Thoracic aorta (tissue), 2 donors: ENCODE data around the gene CERT1. TPM values are rescaled to one million over a fixed set of nuclear protein-coding genes. Genes with fewer than 3 reads are reported as not detected.

Source experiments
- ATAC-seq: fragments of 150-250 bp; one replicate; pipeline ENCODE4 v1.8.0; 2017; ENCODE audit warnings: low read depth; ENCODE audit not compliant: insufficient number of reproducible peaks, low FRiP score
- DNase-seq: peaks from one replicate; pipeline ENCODE4 v3.0.0-alpha.2; 2020; ENCODE audit warnings: low spot score
- H3K27ac ChIP-seq, 2 donors: fragments of 200-600 bp; sonication (generic); 1 replicate in 1 of 2; 2 replicates in 1 of 2; pipeline ENCODE4 v1.5.1; 2016; ENCODE audit warnings: mild to moderate bottlenecking in 2 of 2, moderate library complexity in 2 of 2
- H3K27me3 ChIP-seq: fragments of 200-600 bp; sonication (generic); replicated peaks from 2 replicates; pipeline ENCODE4 v1.6.0; 2016; ENCODE audit warnings: mild to moderate bottlenecking; ENCODE audit not compliant: insufficient read depth
- H3K36me3 ChIP-seq: fragments of 200-600 bp; sonication (generic); one replicate; pipeline ENCODE4 v1.5.1; 2016
- H3K4me1 ChIP-seq, 2 donors: fragments of 200-600 bp; sonication (generic); 1 replicate in 1 of 2; 2 replicates in 1 of 2; pipeline versions ENCODE4 v1.5.1 to v1.6.0; 2016; ENCODE audit warnings: low read depth in 2 of 2, mild to moderate bottlenecking in 1 of 2; ENCODE audit not compliant: control insufficient read depth in 1 of 2
- H3K4me3 ChIP-seq: fragments of 200-600 bp; sonication (generic); 2 replicates; pipeline ENCODE4 v1.5.1; 2016; ENCODE audit warnings: mild to moderate bottlenecking
- H3K9me3 ChIP-seq: fragments of 200-600 bp; sonication (generic); 2 replicates; pipeline ENCODE4 v1.5.1; 2016
- CTCF ChIP-seq: fragments of 200-600 bp; sonication (generic); IDR thresholded peaks from one replicate; pipeline ENCODE4 v1.5.1; 2019; ENCODE audit warnings: antibody characterized with exemption
- total RNA-seq, 2 donors: library from RNA; depleted of rRNA; stranded (reverse); fragments of >200 nt; gene quantifications; one replicate each; pipeline versions ENCODE4 v1.1.0 to v1.2.3, GENCODE V29; 2016

The CERT1 gene
- total RNA-seq, 2 donors from 2014 or later = 21.1 to 43.7 TPM

- Histone ChIP-seq H3K4me1 (peaks cover 7 to 27% of the 10 kb centered on the region in 2 donors), H3K9me3 (no peaks in the 10 kb centered on the region), H3K27ac (no peak overlapping the region), H3K27me3 (no peaks in the 10 kb centered on the region), H3K36me3 (no peaks in the 10 kb centered on the region), H3K4me3 (no peak overlapping the region)
- TF ChIP-seq CTCF = no peak
- DNase-seq (no peak), ATAC-seq (no peak)
Observed at GRCh38 chr5:75461679-75462078, 49.8 kb downstream of the CERT1 start.

- H3K4me3 ChIP-seq = no peak overlapping the region
- H3K27me3 ChIP-seq = no peaks in the 10 kb centered on the region
- no peak for TF ChIP-seq CTCF
- peaks cover 7 to 27% of the 10 kb centered on the region in 2 donors for H3K4me1 ChIP-seq
- no peak for DNase-seq
- no peaks in the 10 kb centered on the region for H3K36me3 ChIP-seq
- H3K9me3 ChIP-seq = no peaks in the 10 kb centered on the region
- no peak overlapping the region for H3K27ac ChIP-seq
- ATAC-seq = no peak
Observed at GRCh38 chr5:75460942-75461610, 50.4 kb downstream of the CERT1 start.

GRCh38 chr5:75460532-75460931, 50.9 kb downstream of the CERT1 start:
- no peak for DNase-seq
- H3K27ac ChIP-seq = no peak overlapping the region
- no peak for ATAC-seq
- no peak overlapping the region for H3K4me3 ChIP-seq
- H3K27me3 ChIP-seq = no peaks in the 10 kb centered on the region
- peaks cover 5 to 25% of the 10 kb centered on the region in 2 donors for H3K4me1 ChIP-seq
- no peaks in the 10 kb centered on the region for H3K36me3 ChIP-seq
- no peaks in the 10 kb centered on the region for H3K9me3 ChIP-seq
- no peak for TF ChIP-seq CTCF

GRCh38 chr5:75457691-75458090, 53.7 kb downstream of the CERT1 start:
- Histone ChIP-seq H3K27me3 (no peaks in the 10 kb centered on the region), H3K4me1 (peaks cover 0 to 14% of the 10 kb centered on the region in 2 donors), H3K4me3 (no peak overlapping the region), H3K27ac (no peak overlapping the region), H3K9me3 (no peaks in the 10 kb centered on the region), H3K36me3 (no peaks in the 10 kb centered on the region)
- TF ChIP-seq CTCF = no peak
- ATAC-seq (no peak), DNase-seq (no peak)

GRCh38 chr5:75457161-75457560, 54.3 kb downstream of the CERT1 start:
- no peak for DNase-seq
- no peak overlapping the region for H3K4me3 ChIP-seq
- no peak overlapping the region for H3K27ac ChIP-seq
- no peak for TF ChIP-seq CTCF
- H3K4me1 ChIP-seq = peaks cover 0 to 14% of the 10 kb centered on the region in 2 donors
- H3K36me3 ChIP-seq = no peaks in the 10 kb centered on the region
- H3K27me3 ChIP-seq = no peaks in the 10 kb centered on the region
- H3K9me3 ChIP-seq = no peaks in the 10 kb centered on the region
- ATAC-seq = no peak
